WERI-Rb-1 (cell line): ENCODE measurements around the gene SRPK3.

Source experiments
- DNase-seq: peaks from one replicate; pipeline ENCODE4 v3.0.0-alpha.2; 2020
- H3K27ac ChIP-seq: fragments of 250-450 bp; sonication (Bioruptor Pico); 2 replicates; pipeline ENCODE4 v1.5.1; 2020; ENCODE audit warnings: mild to moderate bottlenecking, moderate library complexity
- H3K27me3 ChIP-seq: fragments of 250-450 bp; sonication (Bioruptor Pico); 2 replicates; pipeline ENCODE4 v1.5.1; 2021; ENCODE audit warnings: mild to moderate bottlenecking, low read depth, moderate library complexity; ENCODE audit not compliant: insufficient read depth, severe bottlenecking
- H3K36me3 ChIP-seq: fragments of 250-450 bp; sonication (Bioruptor Pico); 2 replicates; pipeline ENCODE4 v1.5.1; 2020; ENCODE audit warnings: mild to moderate bottlenecking, moderate library complexity
- H3K4me3 ChIP-seq: 2 replicates; pipeline ENCODE4 v1.5.1; 2011; ENCODE audit warnings: low read depth, mild to moderate bottlenecking, control low read depth, low read length
- H3K9me3 ChIP-seq: fragments of 250-450 bp; sonication (Bioruptor Pico); 2 replicates; pipeline ENCODE4 v1.5.1; 2021; ENCODE audit warnings: mild to moderate bottlenecking, moderate library complexity; ENCODE audit not compliant: severe bottlenecking
- CTCF ChIP-seq: IDR thresholded peaks from 2 replicates; pipeline ENCODE4 v1.5.1; 2011; ENCODE audit warnings: low read depth, mild to moderate bottlenecking, control low read depth, inconsistent platforms, low read length

Gene SRPK3

GRCh38 chrX:153829549-153829798 is 48.6 kb downstream of the SRPK3 start:
- DNase-seq = no peak
- Histone ChIP-seq H3K36me3 (no peaks in the 10 kb centered on the region; the same call in 1 of the 2 replicates), H3K4me3 (peak overlapping the region; percentile 66), H3K27ac (no peak overlapping the region), H3K27me3 (peaks cover 26% of the 10 kb centered on the region), H3K9me3 (peaks cover 8% of the 10 kb centered on the region)
- TF ChIP-seq CTCF = no peak

GRCh38 chrX:153829799-153830639 is 49.2 kb downstream of the SRPK3 start, which contains the start of gene PDZD4:
TSS of gene PDZD4 (minus strand) at chrX:153830544. CDS start at chrX:153830298, 246 bp downstream.
- H3K36me3 ChIP-seq = no peaks in the 10 kb centered on the region; the same call in 1 of the 2 replicates
- no peak for DNase-seq
- peaks cover 8% of the 10 kb centered on the region for H3K9me3 ChIP-seq
- H3K4me3 ChIP-seq = peak within 1 kb of the TSS; percentile 66
- H3K27me3 ChIP-seq = peaks cover 23% of the 10 kb centered on the region
- no peak for TF ChIP-seq CTCF
- no peak within 1 kb of the TSS for H3K27ac ChIP-seq

GRCh38 chrX:153830640-153831428 is 50.0 kb downstream of the SRPK3 start:
- Histone ChIP-seq H3K36me3 (no peaks in the 10 kb centered on the region; the same call in 1 of the 2 replicates), H3K4me3 (peak overlapping the region; percentile 29), H3K27ac (no peak overlapping the region), H3K9me3 (peaks cover 8% of the 10 kb centered on the region), H3K27me3 (peaks cover 16% of the 10 kb centered on the region)
- DNase-seq = no peak
- no peak for TF ChIP-seq CTCF

- H3K27ac ChIP-seq = no peak overlapping the region
- peaks cover 19% of the 10 kb centered on the region for H3K27me3 ChIP-seq
- peaks cover 8% of the 10 kb centered on the region for H3K9me3 ChIP-seq
- H3K4me3 ChIP-seq = no peak overlapping the region
- H3K36me3 ChIP-seq = no peaks in the 10 kb centered on the region; the same call in 1 of the 2 replicates
- DNase-seq = no peak
- no peak for TF ChIP-seq CTCF
Measured at GRCh38 chrX:153831429-153832150, 50.7 kb downstream of the SRPK3 start.

- no peak overlapping the region for H3K4me3 ChIP-seq
- no peaks in the 10 kb centered on the region; the same call in 1 of the 2 replicates for H3K36me3 ChIP-seq
- peaks cover 19% of the 10 kb centered on the region for H3K27me3 ChIP-seq
- peaks cover 8% of the 10 kb centered on the region for H3K9me3 ChIP-seq
- TF ChIP-seq CTCF = no peak
- H3K27ac ChIP-seq = no peak overlapping the region
- DNase-seq = no peak
Measured at GRCh38 chrX:153832728-153833127, 51.9 kb downstream of the SRPK3 start.
